HK-2 (cell line): ENCODE measurements around the gene NTM.
A peak's percentile ranks its signal among the peaks of the same experiment; 100 is the strongest.

Experiments
- DNase-seq: peaks from one replicate; pipeline ENCODE4 v3.0.0-alpha.2; 2018; ENCODE audit not compliant: unreplicated experiment

The NTM gene

GRCh38 chr11:132005887-132006286, 635.5 kb downstream of the NTM start:
- no peak for DNase-seq

DNA sequence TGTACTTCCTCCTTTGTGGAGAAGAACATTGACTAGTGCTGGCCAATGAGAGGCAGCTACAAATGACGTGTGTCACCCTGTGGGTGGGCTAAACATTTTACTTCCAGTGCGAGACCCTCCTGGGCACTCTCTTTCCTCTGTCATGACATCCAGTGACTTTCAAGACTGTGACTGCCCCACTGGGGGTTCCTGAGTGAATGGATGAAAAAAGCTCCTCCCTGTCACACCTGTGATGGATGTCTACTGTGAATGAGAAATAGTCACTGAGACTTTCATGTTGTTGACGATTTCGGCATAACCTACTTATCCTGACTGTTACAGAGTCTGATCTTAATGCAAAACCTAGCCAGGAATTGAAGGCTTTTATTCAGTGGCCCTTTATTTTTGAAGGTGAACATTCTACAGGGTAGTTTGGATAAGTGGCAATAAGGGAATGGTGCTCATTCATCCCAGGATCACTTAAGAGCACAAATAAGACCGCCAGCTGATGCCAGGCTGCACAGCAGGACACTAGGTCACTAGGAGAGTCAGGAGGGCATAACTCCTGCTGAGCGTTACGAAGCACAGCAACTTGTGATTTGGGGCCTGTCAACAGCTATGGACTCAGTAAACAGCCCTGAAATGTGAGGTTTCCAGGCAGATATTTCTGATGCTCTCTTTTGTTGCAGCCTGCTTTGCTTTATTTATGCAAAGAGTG, 636.6 kb downstream of the NTM start:
- DNase-seq: no peak

- no peak for DNase-seq
Observed at GRCh38 chr11:132008226-132008625, 637.8 kb downstream of the NTM start.

GRCh38 chr11:132008872-132009271, 638.5 kb downstream of the NTM start:
- no peak for DNase-seq

- no peak for DNase-seq
Observed at GRCh38 chr11:132020001-132020400, 649.6 kb downstream of the NTM start.

DNA sequence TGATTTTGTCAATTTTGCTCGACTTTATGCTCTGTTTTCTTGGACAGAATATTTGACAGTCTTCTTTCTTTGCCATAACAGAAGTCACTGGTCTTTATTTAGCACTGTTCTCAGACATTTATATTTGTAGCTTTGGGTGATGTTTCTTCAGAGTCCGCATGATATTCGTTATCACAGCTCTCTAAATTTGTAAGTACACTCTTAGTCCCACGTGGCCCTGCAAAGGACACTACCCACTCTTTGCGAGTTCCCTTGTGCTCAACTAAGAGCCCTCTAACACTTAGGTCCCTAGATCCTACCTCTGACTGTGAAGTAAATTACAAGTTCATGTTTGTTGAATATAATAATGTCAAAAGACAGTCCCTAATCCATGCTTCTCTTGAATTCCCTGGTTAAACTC, 651.9 kb downstream of the NTM start:
- DNase-seq: no peak

GRCh38 chr11:132022733-132023478, 652.5 kb downstream of the NTM start:
- DNase-seq: no peak

DNA sequence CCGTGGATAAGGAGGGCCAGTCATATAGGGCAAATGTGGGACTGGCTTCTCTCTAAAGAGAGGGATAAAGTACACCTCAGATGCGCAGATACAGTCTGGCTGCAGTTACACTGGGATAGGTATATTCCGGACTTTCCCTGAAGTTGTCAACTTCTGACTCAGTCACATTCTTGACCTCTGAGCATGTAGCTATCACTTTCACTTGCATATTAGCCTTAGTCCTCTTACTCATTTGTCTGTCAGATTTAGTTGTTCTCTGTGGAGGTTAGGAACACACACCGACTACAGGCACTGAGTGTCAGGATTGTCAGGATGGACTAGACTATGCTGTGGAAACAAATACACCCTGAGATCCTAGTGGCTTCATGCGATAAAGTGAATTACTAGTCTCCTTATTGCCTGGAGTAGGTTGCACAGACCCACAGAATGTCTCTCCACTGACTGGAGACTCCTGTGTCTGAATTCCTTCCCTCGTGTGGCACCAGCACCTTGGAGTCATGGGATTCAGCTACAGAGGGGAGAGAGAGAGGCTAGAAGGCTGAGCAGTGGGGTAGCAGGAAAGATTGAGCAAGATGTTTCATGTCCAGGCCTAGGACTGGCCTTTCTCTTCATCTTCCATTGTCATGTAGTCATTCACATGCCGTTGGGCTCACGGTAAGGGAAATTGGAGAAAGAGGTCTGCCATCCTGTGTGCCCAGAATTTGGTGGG, 654.3 kb downstream of the NTM start:
- DNase-seq: peak; percentile 7

- no peak for DNase-seq
Observed at GRCh38 chr11:132026746-132027145, 656.3 kb downstream of the NTM start.

- DNase-seq: peak; percentile 42
Observed at GRCh38 chr11:132028380-132029240, 658.2 kb downstream of the NTM start.

DNA sequence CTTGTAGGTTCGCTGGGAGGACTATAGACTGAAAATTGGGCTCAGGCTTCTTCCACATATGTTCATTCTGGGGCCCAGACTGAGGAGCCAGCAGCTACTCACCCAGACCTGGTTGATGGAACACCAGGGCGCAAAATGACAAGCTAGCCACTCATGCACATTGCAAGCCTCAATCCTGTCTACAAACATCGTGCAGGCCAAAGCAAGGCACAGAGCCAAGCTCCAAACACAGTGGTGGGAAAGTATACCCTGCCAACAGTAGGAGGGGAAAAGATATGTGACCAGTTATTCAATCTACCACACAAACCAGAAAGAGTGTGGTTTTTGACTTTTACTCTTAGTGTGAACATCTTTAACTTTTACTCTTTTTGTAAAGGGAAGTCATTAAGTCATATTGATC, 660.5 kb downstream of the NTM start:
- DNase-seq: no peak

DNA sequence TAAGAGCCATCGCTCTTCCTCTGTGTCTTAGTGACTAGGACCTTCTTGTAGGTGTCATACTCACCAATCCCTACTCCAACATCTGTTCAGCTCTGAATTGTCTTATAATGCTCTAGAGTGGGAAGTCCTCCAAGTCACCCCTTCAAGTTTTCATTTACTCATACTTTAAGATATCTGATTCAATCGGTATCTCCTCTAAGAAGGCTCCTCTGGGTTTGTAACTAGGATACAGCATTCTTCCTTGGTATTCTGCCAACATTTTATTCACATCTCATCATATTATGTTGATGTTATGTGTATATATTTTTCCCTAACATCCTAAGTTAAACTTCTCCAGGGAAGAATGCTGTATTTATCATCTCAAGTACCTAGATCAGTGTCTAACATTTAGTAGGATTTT, 662.1 kb downstream of the NTM start:
- DNase-seq: no peak

DNA sequence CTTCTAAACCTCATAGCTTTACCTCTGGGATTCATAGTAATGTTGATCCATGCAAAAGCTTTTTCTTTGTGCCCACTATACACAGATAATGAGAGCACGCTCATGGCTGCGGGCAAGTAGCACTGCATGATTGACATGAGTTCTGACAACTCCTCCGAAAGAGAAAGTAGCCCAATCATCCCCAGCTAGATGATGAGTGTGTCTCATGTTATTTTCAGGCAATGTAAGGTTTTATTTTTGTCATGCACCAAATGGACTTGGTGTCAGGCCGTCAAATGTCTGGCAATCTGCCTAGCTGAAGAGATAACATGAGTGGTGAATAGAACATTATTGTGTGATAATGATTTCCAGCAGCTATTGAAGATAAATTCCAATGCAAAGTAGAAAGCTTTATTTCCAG, 662.6 kb downstream of the NTM start:
- DNase-seq: no peak

GRCh38 chr11:132035228-132035627, 664.8 kb downstream of the NTM start:
- DNase-seq: no peak

GRCh38 chr11:132035766-132036165, 665.4 kb downstream of the NTM start:
- DNase-seq: no peak

DNA sequence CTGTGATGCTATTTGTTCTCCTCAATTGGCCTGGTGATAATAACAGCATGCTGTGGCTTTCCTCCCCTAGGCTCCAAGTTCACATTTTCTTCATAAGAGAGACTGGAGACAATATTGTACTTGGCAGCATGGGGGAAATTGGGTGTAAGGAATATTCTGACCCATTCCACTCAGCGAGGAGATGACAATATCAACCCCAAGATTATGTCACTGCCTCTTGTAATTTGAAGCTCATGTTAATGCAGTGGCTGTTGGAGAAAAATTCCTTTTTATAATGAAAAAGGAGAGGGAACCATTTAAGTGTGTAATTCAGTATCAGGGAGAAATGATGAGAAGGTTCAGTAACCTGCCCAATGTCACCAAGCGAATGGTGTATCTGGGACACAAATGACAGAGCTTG, 665.8 kb downstream of the NTM start:
- DNase-seq: no peak

DNA sequence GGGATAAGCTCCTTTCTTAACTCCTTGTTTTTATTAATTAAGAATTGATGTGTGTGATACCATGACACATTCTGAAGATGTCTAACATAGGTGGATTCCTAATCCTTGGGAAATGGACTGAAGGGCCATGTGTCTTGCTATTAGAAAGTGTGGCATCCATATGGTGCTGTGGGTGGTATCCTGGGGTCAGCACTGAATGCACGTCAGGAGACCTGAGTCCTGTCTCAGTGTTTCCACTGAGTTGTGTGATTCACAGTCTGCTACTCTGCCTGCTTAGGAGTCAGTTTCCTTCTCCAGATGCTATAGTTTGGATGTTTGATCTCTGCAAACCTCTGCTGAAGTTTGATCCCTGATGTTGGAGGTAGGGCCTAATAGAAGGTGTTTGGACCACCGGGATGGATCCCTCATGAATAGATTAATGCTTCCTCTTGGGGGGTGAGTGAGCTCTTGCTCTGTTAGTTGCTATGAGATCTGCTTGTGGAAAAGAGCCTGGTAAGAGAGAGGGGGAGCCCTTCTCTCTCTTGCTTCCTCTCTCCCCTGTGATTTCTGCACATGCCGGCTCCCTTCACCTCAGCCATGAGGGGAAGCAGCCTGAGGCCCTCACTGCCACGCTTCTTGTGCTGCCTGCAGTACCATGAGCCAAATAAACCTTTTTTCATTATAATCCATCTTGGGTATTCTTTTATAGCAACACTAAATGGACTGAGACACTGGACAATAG, 666.5 kb downstream of the NTM start:
- no peak for DNase-seq

GRCh38 chr11:132037467-132037862, 667.0 kb downstream of the NTM start:
- DNase-seq: no peak

- DNase-seq: no peak
Observed at GRCh38 chr11:132037956-132038355, 667.5 kb downstream of the NTM start.

- DNase-seq: no peak
Observed at GRCh38 chr11:132039521-132039920, 669.1 kb downstream of the NTM start.

DNA sequence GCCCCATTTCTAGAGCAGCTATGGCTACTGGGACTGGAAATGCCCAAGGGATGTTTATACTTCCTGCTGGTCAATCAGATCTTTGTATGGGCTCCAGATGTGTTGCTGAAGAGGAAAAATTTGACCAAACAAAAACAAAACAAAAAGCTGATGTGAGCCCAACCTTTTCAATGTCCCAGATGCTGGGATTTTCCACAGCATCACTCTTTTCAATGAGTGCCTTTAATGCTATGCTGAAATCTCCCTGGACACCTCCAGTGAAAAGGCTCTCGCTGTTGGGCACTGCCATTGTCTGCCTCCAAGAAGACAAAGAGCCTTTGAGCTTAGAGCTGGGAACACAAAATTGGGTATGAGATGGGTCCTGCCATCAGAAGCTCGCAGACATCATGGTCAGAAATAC, 671.9 kb downstream of the NTM start:
- DNase-seq: no peak
